Daoy (cell line): ENCODE measurements around the gene RIC8A. TPM values are rescaled to one million over a fixed set of nuclear protein-coding genes. Genes with fewer than 3 reads are reported as not detected.

Experiments
- DNase-seq: peaks from one replicate; pipeline ENCODE4 v3.0.0-alpha.2; 2015; ENCODE audit warnings: low read depth
- total RNA-seq: library from RNA; depleted of rRNA; stranded (reverse); fragments of >200 nt; shearing (Covaris generic); gene quantifications from 2 replicates; pipeline ENCODE4 v1.2.3, GENCODE V29; 2014; rRNA removed

The RIC8A gene
- total RNA-seq, 1 experiment from 2014 or later = 130 TPM

DNA sequence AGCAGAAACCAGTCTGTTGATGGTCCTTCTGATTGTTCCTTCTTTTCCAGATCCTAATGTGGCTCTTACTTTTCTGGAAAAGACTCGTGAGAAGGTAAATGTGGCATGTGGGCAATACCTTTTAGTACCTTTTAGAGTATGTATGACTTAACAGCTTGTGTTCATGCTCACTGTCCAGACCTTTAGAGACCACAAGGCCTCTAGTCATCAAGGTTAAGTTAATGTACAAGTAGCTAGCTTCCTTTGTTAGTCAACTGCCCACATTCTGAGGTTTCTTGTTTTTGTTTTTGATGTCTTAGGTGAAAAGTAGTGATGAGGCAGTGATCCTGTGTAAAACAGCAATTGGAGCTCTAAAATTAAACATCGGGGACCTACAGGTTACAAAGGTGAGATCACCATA, 36.9 kb downstream of the RIC8A start:
- DNase-seq = no peak

DNA sequence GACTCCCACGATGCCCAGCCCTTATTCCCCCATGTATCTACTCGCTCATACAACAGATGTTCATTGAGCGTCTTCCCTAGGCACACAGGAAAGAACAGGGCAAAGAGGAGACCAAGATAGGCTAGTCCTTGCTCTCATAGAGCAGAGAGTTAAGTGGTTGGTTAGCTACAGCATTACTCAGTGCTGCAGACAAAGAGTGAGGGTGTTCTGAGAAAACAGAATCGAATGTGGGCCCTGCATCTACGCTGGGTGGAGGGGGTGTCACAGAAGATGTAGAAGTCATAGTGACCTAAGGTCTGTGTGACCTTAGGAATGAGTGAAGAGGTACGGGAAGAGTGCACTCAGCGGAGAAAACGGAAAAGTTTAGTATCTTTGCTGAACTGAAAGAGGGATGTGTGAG, 41.6 kb downstream of the RIC8A start:
- no peak for DNase-seq

DNA sequence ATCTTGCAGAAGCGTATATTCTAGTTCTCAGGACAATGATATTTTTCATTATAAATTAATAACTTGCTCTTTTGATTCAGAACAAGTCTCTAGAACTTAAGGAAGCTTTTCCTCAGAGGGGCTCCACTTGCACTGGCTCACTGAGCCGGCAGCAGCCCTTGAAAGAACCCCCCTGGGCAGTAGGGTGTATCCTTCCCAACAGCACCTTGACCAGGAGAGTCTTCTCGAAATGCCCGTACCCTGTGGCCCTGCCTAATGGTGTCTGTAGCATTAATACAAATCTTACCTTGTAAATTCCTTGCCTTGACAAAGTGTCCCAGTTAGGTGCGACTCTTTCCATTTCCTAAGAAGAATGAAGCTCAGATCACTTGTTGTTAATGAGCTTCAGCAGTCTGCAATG, 42.8 kb downstream of the RIC8A start:
- DNase-seq = no peak

DNA sequence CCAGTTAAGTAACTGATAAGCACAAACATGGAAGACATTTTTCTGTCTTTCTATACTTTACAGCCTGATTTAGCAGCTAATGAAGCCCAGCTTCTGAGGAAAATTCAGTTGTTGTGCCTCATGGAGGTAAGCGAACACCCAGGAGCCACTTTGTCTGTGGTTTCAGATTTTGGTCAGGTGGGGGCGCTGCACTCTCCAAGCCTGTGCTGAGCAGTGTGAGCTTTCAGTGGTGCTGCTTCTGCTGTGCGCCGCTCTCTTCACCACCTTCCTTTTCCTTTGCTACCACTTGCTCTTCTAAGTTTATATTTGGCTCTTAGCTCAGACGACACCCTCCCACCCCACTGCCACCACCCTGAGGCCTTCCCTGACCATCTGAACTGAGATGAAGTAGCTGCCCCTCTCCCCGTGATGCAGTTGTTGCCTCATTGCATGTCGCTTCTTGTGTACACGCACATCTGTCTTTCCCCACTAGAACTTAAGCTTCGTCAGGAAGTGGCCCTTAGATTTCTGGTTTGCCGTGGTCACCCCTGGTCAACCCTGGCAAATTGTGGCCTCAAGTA, 43.3 kb downstream of the RIC8A start:
- DNase-seq = peak; percentile 41

DNA sequence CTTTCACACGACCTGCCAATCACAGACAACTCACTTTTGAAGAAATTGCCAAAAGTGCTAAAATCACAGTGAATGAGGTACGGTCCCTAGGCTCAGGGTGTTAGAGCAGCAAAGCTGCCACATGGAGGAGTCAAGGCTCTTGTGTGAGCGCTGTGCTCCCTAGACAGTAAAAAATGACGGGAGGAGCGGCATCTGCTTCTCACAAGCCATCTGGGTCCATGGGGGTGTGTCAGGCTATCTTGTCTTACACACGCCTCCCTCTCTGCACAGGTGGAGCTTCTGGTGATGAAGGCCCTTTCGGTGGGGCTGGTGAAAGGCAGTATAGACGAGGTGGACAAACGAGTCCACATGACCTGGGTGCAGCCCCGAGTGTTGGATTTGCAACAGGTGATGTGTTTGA, 44.0 kb downstream of the RIC8A start:
- no peak for DNase-seq

DNA sequence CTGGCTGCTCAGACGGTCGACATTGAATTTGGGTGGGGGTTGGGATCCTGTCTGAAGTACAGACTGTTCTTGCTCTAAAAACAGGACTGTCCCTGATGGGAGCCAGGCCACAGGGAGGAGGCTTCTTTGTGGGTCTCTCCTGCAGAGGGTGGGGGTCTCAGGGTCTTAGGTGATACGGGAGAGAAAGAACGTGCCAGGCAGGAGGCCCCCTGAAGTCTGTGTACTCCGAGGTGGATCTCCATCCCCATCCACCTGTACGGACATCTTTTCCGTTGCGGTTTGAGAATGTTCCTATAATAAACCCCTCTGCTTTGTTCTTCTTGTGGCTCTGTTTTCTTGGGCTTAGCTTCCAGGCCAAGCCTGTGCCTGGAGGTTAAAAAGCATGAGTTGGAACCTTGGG, 45.2 kb downstream of the RIC8A start:
- no peak for DNase-seq

DNA sequence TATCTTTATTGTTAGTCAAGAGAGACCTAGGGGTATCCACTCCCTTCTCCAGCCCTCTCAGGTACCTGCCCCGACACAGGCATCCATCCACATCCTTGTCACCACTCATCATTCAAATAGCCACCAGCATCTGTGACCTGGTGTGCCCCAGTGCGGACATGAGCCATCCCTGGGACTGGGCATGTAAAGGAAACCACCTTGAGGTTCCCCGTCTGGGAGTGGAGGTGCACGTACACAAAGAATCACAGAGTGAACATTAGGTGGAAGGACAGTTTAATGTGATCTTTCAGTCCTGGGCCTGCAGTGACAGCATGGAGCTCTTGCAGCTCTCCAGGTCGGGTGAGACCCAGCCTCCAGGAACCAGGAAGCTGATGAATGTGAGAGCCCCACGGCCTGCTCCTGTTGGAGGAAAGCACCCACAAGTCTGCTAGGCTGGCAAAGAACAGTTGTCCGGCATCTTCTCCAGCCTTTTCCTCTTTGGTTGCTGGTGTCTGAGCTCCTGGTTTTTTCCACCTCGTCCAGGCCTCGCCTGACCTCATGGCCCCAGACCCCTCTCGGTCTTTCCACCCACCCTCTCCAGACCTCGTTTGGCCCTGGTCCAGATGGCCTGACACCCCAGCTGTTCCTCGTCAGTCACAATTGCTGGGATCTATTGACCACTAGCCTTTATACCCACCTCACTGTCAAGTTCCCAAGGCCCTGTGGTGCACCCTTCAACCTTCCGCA, 45.8 kb downstream of the RIC8A start:
- DNase-seq = no peak

DNA sequence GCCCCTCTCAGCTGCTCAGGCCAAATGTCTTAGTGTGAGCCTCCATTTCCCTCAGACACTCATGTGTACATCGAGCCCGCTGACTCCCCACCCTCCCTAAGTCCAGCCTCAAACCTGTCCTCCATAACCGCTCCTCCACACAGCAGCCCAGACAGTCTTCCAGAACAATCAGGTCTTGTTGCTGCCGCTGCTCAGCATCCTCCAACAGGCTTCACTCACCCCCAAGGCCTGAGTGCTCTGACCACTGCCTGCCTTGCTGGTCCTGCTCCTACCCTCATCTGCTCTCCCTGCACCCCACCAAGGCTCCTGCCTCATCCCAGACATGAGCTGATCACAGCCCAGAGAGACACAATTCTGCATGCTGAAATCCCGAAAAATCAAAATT, 46.4 kb downstream of the RIC8A start:
- no peak for DNase-seq

DNA sequence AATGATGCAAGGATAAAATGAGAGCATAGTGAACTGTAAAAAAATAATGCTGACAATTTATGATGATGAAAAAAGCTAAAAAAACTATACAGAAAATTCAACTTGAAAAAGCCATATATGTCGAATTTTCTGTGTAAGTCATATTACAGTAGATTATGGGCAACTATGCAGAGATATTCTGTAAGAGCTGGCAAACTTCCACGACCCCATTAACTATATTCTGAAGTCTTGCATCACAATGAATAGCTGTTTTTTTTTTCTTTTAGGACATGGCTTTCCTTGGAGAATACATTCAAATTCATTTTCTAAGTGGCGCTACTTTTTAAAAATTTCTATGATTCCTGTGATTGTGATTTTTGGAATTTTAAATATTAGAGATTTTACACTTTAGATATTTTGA, 47.7 kb downstream of the RIC8A start:
- DNase-seq = no peak

DNA sequence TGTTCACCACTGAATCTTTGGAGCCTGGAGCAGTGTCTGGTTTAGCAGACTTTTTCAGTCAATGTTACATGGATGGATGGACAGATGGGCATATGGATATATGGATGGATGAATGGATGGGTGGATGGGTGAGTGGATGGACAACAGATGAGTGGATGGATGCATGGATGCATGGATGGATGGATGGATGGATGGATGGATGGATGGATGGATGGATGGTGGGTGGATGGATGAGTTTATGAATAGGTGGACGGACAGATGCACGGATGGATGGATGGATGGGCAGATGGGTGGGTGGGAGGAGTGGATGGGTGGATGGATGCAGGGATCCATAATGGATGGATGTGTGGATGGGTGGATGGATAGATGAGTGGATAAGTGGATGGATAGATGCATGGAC, 48.3 kb downstream of the RIC8A start:
- DNase-seq = no peak

DNA sequence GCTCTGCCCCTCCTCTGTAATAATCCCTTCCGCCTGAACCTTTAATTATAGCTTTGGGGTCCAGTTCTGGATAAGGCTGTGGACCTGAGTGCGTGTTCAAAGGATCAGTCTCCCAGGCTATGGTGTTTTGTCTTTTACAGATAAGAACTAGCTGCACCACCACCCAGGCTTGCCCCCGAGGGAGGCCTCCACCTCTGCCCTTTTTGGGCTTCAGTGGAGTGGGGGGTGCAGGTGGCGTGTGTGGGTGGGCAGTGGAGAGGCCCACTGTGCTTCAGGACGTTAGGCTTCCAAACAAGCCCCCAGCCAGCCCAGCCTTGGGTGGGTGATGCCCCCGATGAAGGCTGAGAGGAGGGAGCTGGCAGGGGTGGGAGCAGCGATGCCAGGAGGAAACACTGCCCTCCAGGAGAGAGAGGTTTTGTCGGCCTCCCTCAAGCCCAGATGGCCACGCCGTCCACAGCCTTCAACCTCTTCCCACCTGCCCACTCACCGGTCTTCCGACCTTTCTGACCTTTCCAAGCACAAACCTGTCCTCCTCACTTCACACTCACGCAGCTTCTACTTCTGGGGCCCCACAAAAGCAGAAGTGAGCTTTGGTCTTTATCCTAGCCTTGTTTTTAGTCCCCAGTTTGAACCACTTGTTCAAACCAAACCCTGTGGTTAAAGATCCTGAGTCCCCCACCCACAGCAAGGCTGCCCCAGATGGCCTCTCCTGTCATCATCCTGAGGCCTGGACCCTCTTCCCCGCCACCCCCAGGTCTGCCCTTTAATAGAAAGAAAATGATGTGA, 49.6 kb downstream of the RIC8A start:
- DNase-seq = no peak

DNA sequence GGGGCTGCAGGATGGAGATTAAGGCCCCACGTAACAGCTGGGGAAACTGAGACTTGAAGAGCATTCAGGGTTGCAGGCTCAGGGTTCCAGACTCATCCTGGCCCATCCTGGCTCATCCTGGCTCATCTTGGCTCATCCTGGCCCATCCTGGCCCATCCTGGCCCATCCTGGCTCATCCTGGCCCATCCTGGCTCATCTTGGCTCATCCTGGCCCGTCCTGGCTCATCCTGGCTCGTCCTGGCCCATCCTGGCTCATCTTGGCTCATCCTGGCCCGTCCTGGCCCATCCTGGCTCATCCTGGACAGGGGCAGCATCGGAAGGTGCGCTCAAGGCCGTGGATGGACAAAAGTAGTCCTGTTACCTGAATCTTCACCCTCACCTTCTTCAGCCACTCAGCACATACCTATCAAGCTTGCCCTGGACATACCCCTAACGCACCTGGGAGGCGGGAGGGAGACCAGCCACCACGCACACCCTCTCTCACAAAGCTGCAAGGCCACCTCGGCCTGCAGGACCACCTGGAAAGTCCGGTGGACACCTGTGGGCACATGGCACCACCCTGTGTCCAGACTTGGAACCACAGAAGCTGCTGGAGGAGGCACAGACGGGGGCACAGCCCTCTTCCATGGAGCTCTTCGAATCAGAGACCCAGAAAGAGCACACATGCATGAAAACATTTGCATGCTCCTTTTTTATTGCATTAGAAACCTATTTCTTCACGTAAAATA, 50.4 kb downstream of the RIC8A start:
- DNase-seq = no peak

DNA sequence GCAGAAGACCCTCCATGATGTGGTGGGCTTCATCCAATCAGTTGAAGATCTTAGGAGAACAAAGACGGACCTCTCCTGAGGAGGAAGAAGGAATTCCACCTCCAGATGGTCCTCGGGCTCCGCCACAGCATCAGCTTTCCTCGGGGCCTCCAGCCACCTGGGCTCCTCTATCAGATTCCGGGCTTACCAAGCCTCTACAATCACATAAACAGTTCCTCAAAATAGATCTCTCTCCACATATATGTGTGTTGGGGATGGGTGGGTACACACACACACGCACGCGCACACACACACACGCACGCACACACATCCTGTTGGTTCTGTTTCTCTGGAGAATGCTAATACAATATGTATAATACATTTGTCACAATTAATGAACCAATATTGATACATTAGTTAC, 51.9 kb downstream of the RIC8A start:
- no peak for DNase-seq

DNA sequence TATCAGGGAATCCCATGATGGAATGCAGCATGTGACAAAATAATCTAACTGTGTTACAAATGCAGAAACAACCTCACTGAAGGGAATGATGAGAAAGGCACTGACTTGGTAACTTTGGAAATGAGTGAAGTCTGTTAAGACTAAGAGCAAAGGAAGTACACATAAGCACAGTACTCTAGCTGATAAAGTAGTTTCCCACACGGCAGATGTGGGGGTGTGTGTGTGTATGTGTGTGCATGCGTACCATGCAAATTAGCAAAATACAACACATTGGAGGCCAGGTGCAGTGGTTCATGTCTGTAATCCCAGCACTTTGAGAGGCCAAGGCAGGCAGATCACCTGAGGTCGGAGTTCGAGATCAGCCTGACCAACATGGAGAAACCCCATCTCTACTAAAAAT, 54.1 kb downstream of the RIC8A start:
- no peak for DNase-seq

Other genes with a start within 250 kb of the RIC8A start
- not detected in 2 replicates for gene SCGB1C1, start 14.6 kb upstream of the RIC8A start, total RNA-seq
- gene BET1L, start 309 bp upstream of the RIC8A start, total RNA-seq = 9.3 and 19.7 TPM in 2 replicates
- gene SIRT3, start 28.6 kb downstream of the RIC8A start, total RNA-seq = 4.9 and 5.4 TPM in 2 replicates
- gene PSMD13, start 29.3 kb downstream of the RIC8A start, total RNA-seq = 334 and 350 TPM in 2 replicates
- gene NLRP6, start 70.7 kb downstream of the RIC8A start, total RNA-seq = not detected in 2 replicates
- gene PGGHG, start 81.4 kb downstream of the RIC8A start, total RNA-seq = 0.42 and 1.4 TPM in 2 replicates
- not detected in 2 replicates for gene IFITM5, start 91.8 kb downstream of the RIC8A start, total RNA-seq
- 1.2 and 6.1 TPM in 2 replicates for gene IFITM2, start 100.1 kb downstream of the RIC8A start, total RNA-seq
- 1.2 TPM in 2 replicates for gene IFITM1, start 106.3 kb downstream of the RIC8A start, total RNA-seq
- gene IFITM3, start 113.2 kb downstream of the RIC8A start, total RNA-seq = 16.9 and 22.8 TPM in 2 replicates
- gene B4GALNT4, start 161.8 kb downstream of the RIC8A start, total RNA-seq = 3.0 and 4.9 TPM in 2 replicates
- gene PKP3, start 186.5 kb downstream of the RIC8A start, total RNA-seq = 7.3 and 22.9 TPM in 2 replicates
- 10.5 and 25.8 TPM in 2 replicates for gene SIGIRR, start 207.3 kb downstream of the RIC8A start, total RNA-seq
- gene ANO9, start 234.3 kb downstream of the RIC8A start, total RNA-seq = 0.17 TPM in 1 of 2 replicates, not detected in the other
- 16.2 and 24.4 TPM in 2 replicates for gene PTDSS2, start 242.6 kb downstream of the RIC8A start, total RNA-seq